ENCODE measurements around the gene RALGPS1. TPM values are rescaled to one million over a fixed set of nuclear protein-coding genes. Genes with fewer than 3 reads are reported as not detected.

Gene RALGPS1
- total and polyA plus RNA-seq, 2 of the 8 experiments (the other 6 are each of a cell fraction or from before 2014, with no cell fraction given) = 20.0 to 23.5 TPM

DNA sequence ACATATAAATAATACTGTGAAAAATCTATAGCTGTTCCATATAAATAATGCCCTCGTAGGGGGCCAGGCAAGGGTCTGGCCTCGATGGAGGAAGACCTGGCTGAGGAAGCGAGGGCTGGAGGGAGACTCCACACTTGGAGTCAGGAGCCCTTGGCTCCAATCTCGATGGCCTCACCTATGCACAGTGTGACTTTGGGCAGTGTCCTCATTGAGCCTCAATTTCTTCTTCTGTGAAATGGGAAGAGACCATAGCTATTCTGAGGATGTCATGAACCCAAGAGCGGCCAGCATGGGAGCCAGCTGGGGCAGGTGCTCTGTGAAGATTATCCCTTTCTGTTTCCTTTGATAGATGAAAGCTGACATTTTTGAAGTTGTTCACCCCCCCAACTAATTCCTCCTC lies 183.1 kb downstream of the RALGPS1 start:
- no peak overlapping the region for H4K91ac ChIP-seq (replicated peaks; ENCODE audit: insufficient read length, low read length)
- FAIRE-seq = no peak
- no peak overlapping the region for H4K8ac ChIP-seq (ENCODE audit: extremely low read depth, insufficient read depth, low read length)
- no peak overlapping the region for H3K27ac ChIP-seq (ENCODE audit: low read depth, low read length)
- DNase-seq (ENCODE audit: low read depth in 1 of 2, low spot score in 2 of 2) = no peak
- no peaks in the 10 kb centered on the region for H3K27me3 ChIP-seq (replicated peaks in 1 of 4; ENCODE audit: control insufficient read depth in 3 of 4, extremely low read depth in 1 of 4, insufficient read depth in 3 of 4, low read length in 3 of 4)
- no peak overlapping the region for H3K23ac ChIP-seq (ENCODE audit: insufficient read length)
- H4K20me1 ChIP-seq (replicated peaks in 1 of 2; ENCODE audit: control insufficient read depth in 1 of 2, insufficient read depth in 2 of 2, low read length in 2 of 2) = peaks cover 2% of the 10 kb centered on the region in 2 experiments
- no peaks in the 10 kb centered on the region for H3K4me1 ChIP-seq (replicated peaks in 1 of 4; ENCODE audit: control insufficient read depth in 3 of 4, insufficient read depth in 4 of 4, low read length in 3 of 4)
- 94% methylated on average over 5 of the region's 5 CpGs; no CpG with 5 or more reads in 1 of the 2 experiments for WGBS, 2 experiments (ENCODE audit: extremely low coverage in 1 of 2, insufficient coverage in 1 of 2, insufficient read length in 1 of 2, insufficient replicate concordance in 2 of 2, low coverage in 1 of 2, low lambda C conversion rate in 2 of 2, missing lambda C conversion rate in 1 of 2)
- H3K18ac ChIP-seq (ENCODE audit: extremely low read depth, low read length) = no peak overlapping the region
- no peak overlapping the region for H2BK20ac ChIP-seq (ENCODE audit: low read length)
- no peak overlapping the region for H3K9ac ChIP-seq (replicated peaks in 1 of 4; ENCODE audit: extremely low read depth in 1 of 4, low read depth in 3 of 4, low read length in 3 of 4)
- no peaks in the 10 kb centered on the region for H3K36me3 ChIP-seq (ENCODE audit: control insufficient read depth in 2 of 4, insufficient read depth in 4 of 4, low read length in 3 of 4)
- H2AK5ac ChIP-seq (ENCODE audit: low read depth, low read length) = no peak overlapping the region
- CTCF ChIA-PET (ENCODE audit: partially characterized antibody) = interaction anchor here (0.9 to 1.5 kb wide), 2 partner anchors 25 to 53 kb away, joined by 3 to 4 read pairs; partner anchors contain the start of gene ANGPTL2
- no peaks in the 10 kb centered on the region for H3K9me3 ChIP-seq (ENCODE audit: insufficient read depth in 2 of 2, low read depth in 1 of 2, low read length in 1 of 2)
- H2BK15ac ChIP-seq (ENCODE audit: low read length) = no peak overlapping the region
- H3K79me2 ChIP-seq (ENCODE audit: control insufficient read depth in 1 of 2, insufficient read depth in 2 of 2, low read length in 2 of 2) = no peaks in the 10 kb centered on the region
- no peak overlapping the region for H3K56ac ChIP-seq (replicated peaks; ENCODE audit: insufficient read length, low read depth, low read length)
- no peak overlapping the region for H3K4ac ChIP-seq (replicated peaks; ENCODE audit: insufficient read length, low read depth, low read length)
- H3K79me1 ChIP-seq (ENCODE audit: low read depth, low read length) = no peaks in the 10 kb centered on the region
- POLR2A ChIA-PET (ENCODE audit: partially characterized antibody) = interaction anchor here (2.5 kb wide), 1 partner anchor 14 kb away, joined by 7 read pairs; no protein-coding TSS in a partner anchor
- no peaks in the 10 kb centered on the region for H3K23me2 ChIP-seq (ENCODE audit: low read depth, low read length)
- H2BK12ac ChIP-seq (ENCODE audit: low read depth, low read length) = no peak overlapping the region
- H3K14ac ChIP-seq (ENCODE audit: insufficient read length) = no peak overlapping the region
- H3K4me3 ChIP-seq (ENCODE audit: extremely low read depth in 1 of 4, insufficient read depth in 2 of 4, low read depth in 3 of 4, low read length in 4 of 4) = no peak overlapping the region
- no peak overlapping the region for H2AFZ ChIP-seq (ENCODE audit: low read length)
- no peak overlapping the region for H2BK5ac ChIP-seq (ENCODE audit: low read depth, low read length)
- no peak overlapping the region for H3K4me2 ChIP-seq (ENCODE audit: insufficient read depth in 1 of 2, low read depth in 2 of 2, low read length in 2 of 2)
- no peak overlapping the region for H2BK120ac ChIP-seq (replicated peaks; ENCODE audit: low read depth, low read length)
- no peak overlapping the region for H4K5ac ChIP-seq (ENCODE audit: insufficient read length, low read depth, low read length)
- TF ChIP-seq, protein P1, sequence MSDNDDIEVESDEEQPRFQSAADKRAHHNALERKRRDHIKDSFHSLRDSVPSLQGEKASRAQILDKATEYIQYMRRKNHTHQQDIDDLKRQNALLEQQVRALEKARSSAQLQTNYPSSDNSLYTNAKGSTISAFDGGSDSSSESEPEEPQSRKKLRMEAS (IDR thresholded peaks at IDR 0.05) = no peak

Data from H1 (cell line).